ENCODE data around the gene RIPOR2. TPM values are rescaled to one million over a fixed set of nuclear protein-coding genes. Genes with fewer than 3 reads are reported as not detected.

Gene RIPOR2
- total and polyA plus RNA-seq, 2 of the 13 experiments (the other 11 are each of a cell fraction or from before 2014, with no cell fraction given), result 0.02 to 0.05 TPM

- no peak for FAIRE-seq
- ChIA-PET POLR2A (no interaction called here), CTCF (ENCODE audit: low intra/inter-chr PET ratio, low total read pairs) (no interaction called here)
- H3K4me2 ChIP-seq (ENCODE audit: low read depth, low read length), result no peak overlapping the region
- no peak overlapping the region for H3K4me3 ChIP-seq (replicated peaks in 1 of 3; ENCODE audit: insufficient read depth in 1 of 3, low read depth in 2 of 3, low read length in 3 of 3)
- DNase-seq (ENCODE audit: low spot score), result no peak
- H3K27me3 ChIP-seq (ENCODE audit: control insufficient read depth in 1 of 2, insufficient read depth in 2 of 2, low read length in 2 of 2), result no peaks in the 10 kb centered on the region; a peak in 1 of 5 replicates
- in situ Hi-C loops (cut with HindIII; ENCODE audit: extremely low pct_ligation_motif_present, low pct_unique_long_range_greater_than_20kb) (no loop called here), intact Hi-C loops (cut with micrococcal nuclease; ENCODE audit: unreplicated experiment) (no loop called here)
- ATAC-seq, result no peak
- H3K9ac ChIP-seq (ENCODE audit: insufficient read depth, low read depth, low read length), result no peak overlapping the region
- no peak overlapping the region for H2AFZ ChIP-seq (ENCODE audit: low read length)
- no peaks in the 10 kb centered on the region for H3K9me3 ChIP-seq (ENCODE audit: low read length)
- no peaks in the 10 kb centered on the region for H3K4me1 ChIP-seq (ENCODE audit: insufficient read depth, low read length)
- TF ChIP-seq PHF8 (CRISPR knock-in tag; IDR thresholded peaks at IDR 0.05) (no peak), GZF1 (CRISPR knock-in tag; IDR thresholded peaks at IDR 0.05) (no peak), E2F2 (CRISPR knock-in tag; IDR thresholded peaks at IDR 0.05; ENCODE audit: borderline replicate concordance) (no peak), EEA1 (CRISPR knock-in tag; IDR thresholded peaks at IDR 0.05; ENCODE audit: borderline replicate concordance) (no peak), ZNF382 (CRISPR knock-in tag; IDR thresholded peaks at IDR 0.05; ENCODE audit: borderline replicate concordance) (no peak), ZNF670 (CRISPR knock-in tag; IDR thresholded peaks at IDR 0.05; ENCODE audit: borderline replicate concordance) (no peak), ZNF784 (CRISPR knock-in tag; IDR thresholded peaks at IDR 0.05; ENCODE audit: borderline replicate concordance) (no peak), ZNF30 (CRISPR knock-in tag; IDR thresholded peaks at IDR 0.05) (no peak), ATF7-NPFF (CRISPR knock-in tag; IDR thresholded peaks at IDR 0.05; ENCODE audit: low read depth) (no peak), ATF6 (CRISPR knock-in tag; conservative IDR thresholded peaks at IDR 0.05) (no peak)
- 26% methylated on average over 4 of the region's 4 CpGs for WGBS (ENCODE audit: low lambda C conversion rate)
- no peaks in the 10 kb centered on the region for H4K20me1 ChIP-seq (ENCODE audit: insufficient read depth, low read length)
- BruUV-seq (replicated peaks), result no TSS peak
- H3K79me2 ChIP-seq (ENCODE audit: insufficient read depth, low read length), result no peaks in the 10 kb centered on the region
- H3K36me3 ChIP-seq (replicated peaks in 1 of 2; ENCODE audit: control insufficient read depth in 1 of 2, insufficient read depth in 2 of 2, low read length in 2 of 2), result no peaks in the 10 kb centered on the region
- H3K27ac ChIP-seq (ENCODE audit: extremely low read length, insufficient read depth, low read length), result no peak overlapping the region
These were observed 63.0 kb downstream of the RIPOR2 start for GRCh38 chr6:24872779-24873178.
